Body of pancreas (tissue), 4 donors: Measurements from ENCODE around the gene ATG16L1. TPM values are rescaled to one million over a fixed set of nuclear protein-coding genes. Genes with fewer than 3 reads are reported as not detected.

ENCODE experiments used
- ATAC-seq: fragments of 150-250 bp; one replicate; pipeline ENCODE4 v1.9.1; 2016
- DNase-seq, 4 donors: peaks; one replicate each; pipeline ENCODE4 v3.0.0-alpha.2; 2019
- H3K27ac ChIP-seq, 4 donors: fragments of 200-600 bp; sonication (generic); 1 replicate in 3 of 4; 2 replicates in 1 of 4; pipeline versions ENCODE4 v1.5.1 to v1.6.1; 2016 to 2019; ENCODE audit warnings: mild to moderate bottlenecking in 1 of 4, mixed read lengths in 1 of 4, moderate library complexity in 1 of 4
- H3K27me3 ChIP-seq, 2 donors: fragments of 200-600 bp; sonication (generic); one replicate each; pipeline ENCODE4 v1.6.0; 2016; ENCODE audit warnings: mild to moderate bottlenecking in 1 of 2
- H3K36me3 ChIP-seq, 2 donors: fragments of 200-600 bp; sonication (generic); replicated peaks in 1 of 2; 2 replicates each; pipeline ENCODE4 v1.5.1; 2016; ENCODE audit warnings: low read depth in 2 of 2; ENCODE audit not compliant: insufficient read depth in 1 of 2
- H3K4me1 ChIP-seq: fragments of 200-600 bp; sonication (generic); one replicate; pipeline ENCODE4 v1.6.0; 2016
- H3K4me3 ChIP-seq, 2 donors: fragments of 200-600 bp; sonication (generic); 1 replicate in 1 of 2; 2 replicates in 1 of 2; pipeline ENCODE4 v1.5.1; 2016 to 2019
- H3K9me3 ChIP-seq, 3 donors: fragments of 200-600 bp; sonication (generic); 1 replicate in 2 of 3; 2 replicates in 1 of 3; pipeline ENCODE4 v1.5.1; 2016
- CTCF ChIP-seq, 7 experiments: fragments of 450-650 bp in 4 of 7; fragments of 200-600 bp in 3 of 7; sonication (generic) in 3 of 7; IDR thresholded peaks; one replicate each; pipeline ENCODE4 v1.5.1; 2016 to 2019; ENCODE audit warnings: antibody characterized with exemption in 7 of 7
- POLR2A ChIP-seq, 3 donors: fragments of 450-650 bp; IDR thresholded peaks; one replicate each; pipeline ENCODE4 v1.6.1; 2016; ENCODE audit warnings: antibody characterized with exemption in 3 of 3, mild to moderate bottlenecking in 2 of 3
- WGBS, 2 donors: methylation state at CpG; one replicate each; pipeline ENCODE4 v1.1.5; 2017; 5-methylcytosine and 5-hydroxymethylcytosine counted together
- intact Hi-C: fragments of 100-400 bp; cut with DNase I; formaldehyde crosslinking; loops from one replicate; pipeline ENCODE4 v1.15.1; 2023
- total RNA-seq, 2 donors: library from RNA; depleted of rRNA; stranded (reverse); fragments of >200 nt; gene quantifications; one replicate each; pipeline ENCODE4 v1.1.0, GENCODE V29; 2016

ATG16L1 gene
- total RNA-seq, 2 donors from 2014 or later = 23.7 to 29.1 TPM

- DNase-seq = no peak
- intact Hi-C loops = no loop called here
- TF ChIP-seq CTCF (IDR thresholded peaks at IDR 0.05) (no peak), POLR2A (IDR thresholded peaks at IDR 0.05) (no peak)
- no peaks in the 10 kb centered on the region for H3K9me3 ChIP-seq
- H3K27ac ChIP-seq = no peak overlapping the region
- 72 to 95% methylated on average over 5 of the region's 5 CpGs for WGBS, 2 donors
- H3K36me3 ChIP-seq = peaks cover 10 to 53% of the 10 kb centered on the region in 2 donors
- H3K4me1 ChIP-seq = no peaks in the 10 kb centered on the region
- H3K4me3 ChIP-seq = no peak overlapping the region
- H3K27me3 ChIP-seq = no peaks in the 10 kb centered on the region
- no peak for ATAC-seq
Observed at GRCh38 chr2:233285921-233286320, 34.4 kb downstream of the ATG16L1 start.

GRCh38 chr2:233287871-233288270, 36.4 kb downstream of the ATG16L1 start:
- H3K4me1 ChIP-seq = no peaks in the 10 kb centered on the region
- DNase-seq (no peak), ATAC-seq (no peak)
- TF ChIP-seq CTCF (IDR thresholded peaks at IDR 0.05) (no peak), POLR2A (IDR thresholded peaks at IDR 0.05) (no peak)
- no peak overlapping the region for H3K27ac ChIP-seq
- H3K9me3 ChIP-seq = no peaks in the 10 kb centered on the region
- intact Hi-C loops = no loop called here
- no peaks in the 10 kb centered on the region for H3K27me3 ChIP-seq
- 96 to 97% methylated on average over 6 of the region's 6 CpGs for WGBS, 2 donors
- H3K36me3 ChIP-seq = peaks cover 10 to 52% of the 10 kb centered on the region in 2 donors
- no peak overlapping the region for H3K4me3 ChIP-seq

- Histone ChIP-seq H3K27ac (no peak overlapping the region), H3K4me1 (no peaks in the 10 kb centered on the region), H3K9me3 (no peaks in the 10 kb centered on the region), H3K36me3 (peaks cover 10 to 57% of the 10 kb centered on the region in 2 donors), H3K27me3 (no peaks in the 10 kb centered on the region), H3K4me3 (no peak overlapping the region)
- DNase-seq (no peak), ATAC-seq (no peak)
- 88 to 93% methylated on average over 5 of the region's 5 CpGs for WGBS, 2 donors
- TF ChIP-seq POLR2A (IDR thresholded peaks at IDR 0.05) (no peak), CTCF (IDR thresholded peaks at IDR 0.05) (no peak)
- intact Hi-C loops = no loop called here
Observed at GRCh38 chr2:233288663-233289062, 37.2 kb downstream of the ATG16L1 start.

GRCh38 chr2:233289648-233290047, 38.2 kb downstream of the ATG16L1 start:
- H3K27ac ChIP-seq = no peak overlapping the region
- H3K4me1 ChIP-seq = no peaks in the 10 kb centered on the region
- 78 to 93% methylated on average over 12 of the region's 12 CpGs for WGBS, 2 donors
- ATAC-seq (no peak), DNase-seq (no peak)
- H3K4me3 ChIP-seq = no peak overlapping the region
- TF ChIP-seq CTCF (IDR thresholded peaks at IDR 0.05) (no peak), POLR2A (IDR thresholded peaks at IDR 0.05) (no peak)
- no peaks in the 10 kb centered on the region for H3K9me3 ChIP-seq
- intact Hi-C loops = no loop called here
- no peaks in the 10 kb centered on the region for H3K27me3 ChIP-seq
- H3K36me3 ChIP-seq = peaks cover 10 to 60% of the 10 kb centered on the region in 2 donors

- H3K9me3 ChIP-seq = no peaks in the 10 kb centered on the region
- no peak overlapping the region for H3K27ac ChIP-seq
- H3K36me3 ChIP-seq = peaks cover 10 to 58% of the 10 kb centered on the region in 2 donors
- H3K4me1 ChIP-seq = no peaks in the 10 kb centered on the region
- TF ChIP-seq CTCF (IDR thresholded peaks at IDR 0.05) (no peak), POLR2A (IDR thresholded peaks at IDR 0.05) (no peak)
- 69 to 75% methylated on average over 10 of the region's 10 CpGs for WGBS, 2 donors
- no peaks in the 10 kb centered on the region for H3K27me3 ChIP-seq
- ATAC-seq (no peak), DNase-seq (no peak)
- no peak overlapping the region for H3K4me3 ChIP-seq
- intact Hi-C loops = no loop called here
Observed at GRCh38 chr2:233290051-233290845, 38.8 kb downstream of the ATG16L1 start.
